Activated T-cell treated with anti-CD3 and anti-CD28 coated beads, Interleukin-2, amount 50 U/mL, for 24 hours (primary cell): Measurements from ENCODE around the gene AAK1.
"Not testable (repeated sequence)": the region's sequence is repeated elsewhere in the genome, so short reads cannot be mapped to it uniquely, and the experiment has no call there.

Experiments
- DNase-seq: peaks from one replicate; pipeline ENCODE4 v3.0.0-alpha.2; 2020
- H3K27ac Mint-ChIP-seq: 2 replicates; pipeline ENCODE4 v1.8.0; 2020; ENCODE audit warnings: mild to moderate bottlenecking, mixed read lengths
- H3K27me3 Mint-ChIP-seq: 2 replicates; pipeline ENCODE4 v1.8.0; 2020; ENCODE audit warnings: mixed read lengths
- H3K36me3 Mint-ChIP-seq: 2 replicates; pipeline ENCODE4 v1.8.0; 2020; ENCODE audit warnings: low read depth, mixed read lengths
- H3K4me1 Mint-ChIP-seq: 2 replicates; pipeline ENCODE4 v1.8.0; 2020; ENCODE audit warnings: low read depth, mixed read lengths
- H3K4me3 Mint-ChIP-seq: 2 replicates; pipeline ENCODE4 v1.8.0; 2020; ENCODE audit warnings: mild to moderate bottlenecking, moderate library complexity, mixed read lengths
- H3K9me3 Mint-ChIP-seq: 2 replicates; pipeline ENCODE4 v1.8.0; 2020; ENCODE audit warnings: mixed read lengths

AAK1 gene

DNA sequence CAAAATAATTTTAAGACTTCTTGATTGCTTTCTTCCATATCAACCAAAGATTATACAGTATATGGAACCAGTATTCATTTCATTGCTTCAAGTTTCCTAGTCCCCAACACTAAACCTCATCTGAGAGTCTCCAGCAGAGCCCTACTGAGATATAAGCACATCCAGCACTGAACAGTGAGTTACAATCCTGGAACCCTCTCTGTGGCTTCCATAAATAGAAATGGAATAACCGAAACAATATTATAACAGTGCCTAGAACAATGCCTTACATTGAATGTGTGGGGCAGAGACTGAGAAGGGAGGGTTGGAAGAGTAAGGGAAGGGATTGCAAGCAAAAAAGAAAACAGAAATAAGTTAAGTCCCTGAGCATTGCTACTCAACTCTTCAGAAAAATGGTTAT lies 18.9 kb downstream of the AAK1 start:
- H3K4me3 Mint-ChIP-seq: no peak overlapping the region
- H3K36me3 Mint-ChIP-seq: peaks cover 10% of the 10 kb centered on the region
- DNase-seq: no peak
- H3K27ac Mint-ChIP-seq: no peak overlapping the region
- H3K4me1 Mint-ChIP-seq: peaks cover 17% of the 10 kb centered on the region
- H3K27me3 Mint-ChIP-seq: no peaks in the 10 kb centered on the region
- H3K9me3 Mint-ChIP-seq: no peaks in the 10 kb centered on the region

DNA sequence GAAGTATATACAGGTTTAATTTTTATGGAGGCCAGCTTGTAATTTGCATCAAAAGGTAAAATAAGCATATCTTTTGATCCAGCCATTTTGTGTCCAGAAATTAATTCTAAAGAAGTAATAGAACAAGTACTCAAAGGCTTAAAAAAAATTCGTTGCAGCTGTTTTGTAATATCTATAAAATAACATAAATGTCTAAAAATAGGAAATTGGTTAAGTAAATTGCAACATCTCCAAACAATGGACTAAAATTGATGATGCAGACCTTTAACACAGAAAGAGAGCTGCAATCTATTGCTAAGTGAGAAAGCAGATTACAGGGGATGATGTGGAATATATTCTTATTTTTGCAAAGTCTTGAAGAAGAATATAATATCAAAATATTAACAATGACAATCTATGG lies 19.4 kb downstream of the AAK1 start:
- H3K9me3 Mint-ChIP-seq: no peaks in the 10 kb centered on the region
- H3K36me3 Mint-ChIP-seq: peaks cover 10% of the 10 kb centered on the region
- H3K27ac Mint-ChIP-seq: no peak overlapping the region
- no peak for DNase-seq
- no peaks in the 10 kb centered on the region for H3K27me3 Mint-ChIP-seq
- no peak overlapping the region for H3K4me3 Mint-ChIP-seq
- peaks cover 17% of the 10 kb centered on the region for H3K4me1 Mint-ChIP-seq

DNA sequence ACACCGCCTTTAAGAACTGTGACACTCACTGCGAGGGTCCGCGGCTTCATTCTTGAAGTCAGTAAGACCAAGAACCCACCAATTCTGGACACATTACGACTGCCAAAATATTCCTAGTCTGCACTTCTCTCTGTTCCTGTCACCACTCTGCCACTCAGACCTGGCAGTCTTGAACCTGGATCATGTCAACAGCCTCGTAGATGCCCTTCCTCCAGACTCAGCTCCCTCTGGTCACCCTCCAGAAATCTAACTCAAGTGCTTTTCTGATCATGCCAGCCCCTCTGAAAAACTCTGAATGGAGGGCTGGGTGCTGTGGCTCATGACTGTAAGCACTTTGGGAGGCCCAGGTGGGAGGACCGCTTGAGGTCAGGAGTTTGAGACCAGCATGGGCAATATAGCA lies 20.3 kb downstream of the AAK1 start:
- H3K27ac Mint-ChIP-seq: peak overlapping the region; percentile 76
- H3K27me3 Mint-ChIP-seq: no peaks in the 10 kb centered on the region
- no peak for DNase-seq
- peaks cover 10% of the 10 kb centered on the region for H3K36me3 Mint-ChIP-seq
- H3K9me3 Mint-ChIP-seq: no peaks in the 10 kb centered on the region
- peaks cover 17% of the 10 kb centered on the region for H3K4me1 Mint-ChIP-seq
- peak overlapping the region; percentile 18 for H3K4me3 Mint-ChIP-seq

DNA sequence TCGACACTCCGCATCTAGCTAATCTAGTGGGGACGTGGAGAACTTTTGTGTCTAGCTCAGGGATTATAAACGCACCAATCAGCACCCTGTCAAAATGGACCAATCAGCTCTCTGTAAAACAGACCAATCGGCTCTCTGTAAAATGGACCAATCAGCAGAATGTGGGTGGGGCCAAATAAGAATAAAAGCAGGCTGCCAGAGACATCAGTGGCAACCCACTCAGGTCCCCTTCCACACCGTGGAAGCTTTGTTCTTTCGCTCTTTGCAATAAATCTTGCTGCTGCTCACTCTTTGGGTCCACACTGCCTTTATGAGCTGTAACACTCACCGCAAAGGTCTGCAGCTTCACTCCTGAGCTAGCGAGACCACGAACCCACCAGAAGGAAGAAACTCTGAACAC lies 20.7 kb downstream of the AAK1 start:
- not testable (repeated sequence) for DNase-seq, H3K36me3 Mint-ChIP-seq, H3K9me3 Mint-ChIP-seq, H3K27me3 Mint-ChIP-seq
- H3K4me3 Mint-ChIP-seq: peak overlapping the region; percentile 18
- peak overlapping the region; percentile 76 for H3K27ac Mint-ChIP-seq
- peaks cover 17% of the 10 kb centered on the region for H3K4me1 Mint-ChIP-seq

DNA sequence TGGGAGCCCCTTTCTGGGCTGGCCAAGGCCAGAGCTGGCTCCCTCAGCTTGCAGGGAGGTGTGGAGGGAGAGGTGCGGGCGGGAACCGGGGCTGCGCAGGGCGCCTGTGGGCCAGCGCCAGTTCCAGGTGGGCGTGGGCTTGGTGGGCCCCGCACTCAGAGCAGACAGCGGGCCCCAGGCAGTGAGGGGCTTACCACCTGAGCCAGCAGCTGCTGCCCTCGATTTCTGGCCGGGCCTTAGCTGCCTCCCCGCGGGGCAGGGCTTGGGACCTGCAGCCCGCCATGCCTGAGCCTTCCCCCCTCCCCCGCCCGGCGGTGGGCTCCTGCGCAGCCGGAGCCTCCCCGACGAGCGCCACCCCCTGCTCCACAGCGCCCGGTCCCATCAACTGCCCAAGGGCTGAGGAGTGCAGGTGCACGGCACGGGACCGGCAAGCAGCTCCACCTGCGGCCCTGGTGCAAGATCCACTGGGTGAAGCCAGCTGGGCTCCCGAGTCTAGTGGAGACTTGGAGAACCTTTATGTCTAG lies 21.5 kb downstream of the AAK1 start:
- peaks cover 17% of the 10 kb centered on the region for H3K4me1 Mint-ChIP-seq
- H3K4me3 Mint-ChIP-seq, H3K36me3 Mint-ChIP-seq, DNase-seq, H3K9me3 Mint-ChIP-seq, H3K27me3 Mint-ChIP-seq, H3K27ac Mint-ChIP-seq: not testable (repeated sequence)

DNA sequence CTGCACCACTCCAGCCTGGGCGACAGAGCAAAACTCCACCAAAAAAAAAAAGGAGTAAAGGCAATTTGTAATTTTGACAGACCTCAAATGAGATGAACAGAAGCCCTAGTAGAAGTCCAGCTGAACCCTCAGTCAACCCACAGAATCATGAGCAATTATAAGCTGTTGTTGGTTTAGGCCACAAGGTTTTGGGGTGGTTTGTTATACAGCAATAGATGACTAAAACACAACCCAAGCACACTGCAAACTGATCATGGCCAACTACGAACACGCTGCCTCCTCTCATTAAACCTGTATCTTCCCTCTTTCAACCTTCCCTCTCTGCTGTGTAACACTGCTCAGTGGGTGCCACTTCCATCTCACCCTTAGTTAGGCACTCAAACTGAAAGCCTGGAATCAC lies 22.1 kb downstream of the AAK1 start:
- Mint-ChIP-seq H3K27me3 (no peaks in the 10 kb centered on the region), H3K4me1 (peaks cover 17% of the 10 kb centered on the region), H3K9me3 (no peaks in the 10 kb centered on the region), H3K27ac (peak overlapping the region; percentile 27), H3K36me3 (peaks cover 10% of the 10 kb centered on the region), H3K4me3 (no peak overlapping the region)
- no peak for DNase-seq

DNA sequence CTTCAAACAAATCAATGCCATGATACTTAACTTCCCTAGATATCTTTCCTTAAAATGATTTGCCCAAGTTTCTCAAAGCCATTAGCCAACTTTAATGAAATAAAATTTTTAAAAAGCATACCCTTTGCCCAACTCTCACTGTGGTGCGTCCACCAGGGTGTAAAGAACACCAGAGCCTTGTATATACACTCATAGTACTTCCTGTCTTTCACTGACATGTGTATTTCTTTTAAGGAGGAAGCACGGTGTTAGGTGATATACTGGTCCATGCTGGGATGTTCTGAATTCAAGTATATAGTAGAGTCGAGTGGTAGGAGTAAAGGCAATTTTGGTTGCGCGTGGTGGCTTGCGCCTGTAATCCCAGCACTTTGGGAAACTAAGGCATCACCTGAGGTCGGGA lies 22.7 kb downstream of the AAK1 start:
- H3K4me3 Mint-ChIP-seq: no peak overlapping the region
- no peaks in the 10 kb centered on the region for H3K27me3 Mint-ChIP-seq
- peaks cover 21% of the 10 kb centered on the region for H3K4me1 Mint-ChIP-seq
- DNase-seq: no peak
- peaks cover 10% of the 10 kb centered on the region for H3K36me3 Mint-ChIP-seq
- no peak overlapping the region for H3K27ac Mint-ChIP-seq
- no peaks in the 10 kb centered on the region for H3K9me3 Mint-ChIP-seq

DNA sequence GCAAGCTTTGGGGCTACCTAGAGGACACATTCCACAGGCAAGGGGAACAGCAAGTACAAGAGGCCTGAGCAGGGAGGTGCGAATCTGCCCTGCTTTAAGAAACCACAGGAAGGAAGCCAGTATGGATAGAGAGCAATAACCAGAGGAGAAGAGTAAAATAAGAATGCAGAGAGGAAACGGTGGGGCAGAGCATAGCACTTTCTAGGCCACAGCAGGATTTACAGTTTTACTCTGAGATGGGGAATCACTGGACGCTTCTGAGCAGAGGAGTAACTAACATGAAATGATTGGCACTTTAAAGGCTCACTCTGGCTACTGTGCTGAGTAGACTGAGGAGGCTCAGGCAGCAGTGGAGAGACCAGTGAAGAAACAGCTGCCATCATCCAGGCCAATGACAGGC lies 23.8 kb downstream of the AAK1 start:
- Mint-ChIP-seq H3K36me3 (peaks cover 21% of the 10 kb centered on the region), H3K9me3 (no peaks in the 10 kb centered on the region), H3K27ac (no peak overlapping the region), H3K4me3 (no peak overlapping the region), H3K4me1 (peaks cover 32% of the 10 kb centered on the region), H3K27me3 (no peaks in the 10 kb centered on the region)
- DNase-seq: no peak

DNA sequence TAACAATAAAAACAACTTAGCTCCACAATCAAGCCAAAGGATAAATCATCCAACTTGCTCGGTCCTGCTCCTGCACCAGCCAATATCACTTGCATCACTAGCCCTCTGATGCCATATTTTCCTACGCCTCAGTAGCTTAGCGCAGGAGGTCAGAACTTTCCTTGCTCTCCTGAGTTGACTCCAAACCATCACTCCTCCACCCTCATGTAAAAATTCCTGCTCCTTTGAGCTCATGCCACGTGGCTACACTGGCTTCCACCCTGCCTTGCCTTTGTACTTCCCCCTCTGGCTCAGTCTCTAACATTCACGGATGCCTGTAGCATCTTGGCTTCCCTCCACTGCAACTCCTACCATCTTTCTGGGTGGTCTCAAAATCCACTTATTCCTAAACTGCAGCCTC lies 25.2 kb downstream of the AAK1 start:
- no peak overlapping the region for H3K27ac Mint-ChIP-seq
- peaks cover 31% of the 10 kb centered on the region for H3K36me3 Mint-ChIP-seq
- H3K9me3 Mint-ChIP-seq: peaks cover 4% of the 10 kb centered on the region
- H3K4me1 Mint-ChIP-seq: peaks cover 38% of the 10 kb centered on the region
- H3K27me3 Mint-ChIP-seq: no peaks in the 10 kb centered on the region
- no peak overlapping the region for H3K4me3 Mint-ChIP-seq
- no peak for DNase-seq

DNA sequence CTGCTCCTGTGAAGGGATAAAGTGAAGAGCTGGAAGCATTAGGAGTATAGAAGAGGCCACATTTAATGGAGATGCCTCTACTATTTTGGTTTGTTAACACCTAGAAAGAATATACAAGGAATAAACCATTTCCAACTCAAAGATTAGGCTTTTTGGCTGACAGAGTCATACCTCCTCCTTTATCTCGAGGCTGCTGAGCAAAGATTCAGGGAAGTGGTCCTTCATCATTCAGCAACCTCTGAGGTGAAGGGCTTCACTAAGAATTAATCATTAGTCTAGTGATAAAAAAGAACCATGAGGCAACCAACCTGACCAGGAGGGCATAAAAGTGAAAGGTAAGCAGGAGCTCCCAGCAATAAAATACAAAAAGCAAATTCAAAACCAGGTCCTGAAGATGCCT lies 25.8 kb downstream of the AAK1 start:
- Mint-ChIP-seq H3K4me1 (peaks cover 38% of the 10 kb centered on the region), H3K36me3 (peaks cover 31% of the 10 kb centered on the region), H3K27ac (no peak overlapping the region), H3K27me3 (no peaks in the 10 kb centered on the region), H3K9me3 (peaks cover 10% of the 10 kb centered on the region), H3K4me3 (no peak overlapping the region)
- DNase-seq: no peak

DNA sequence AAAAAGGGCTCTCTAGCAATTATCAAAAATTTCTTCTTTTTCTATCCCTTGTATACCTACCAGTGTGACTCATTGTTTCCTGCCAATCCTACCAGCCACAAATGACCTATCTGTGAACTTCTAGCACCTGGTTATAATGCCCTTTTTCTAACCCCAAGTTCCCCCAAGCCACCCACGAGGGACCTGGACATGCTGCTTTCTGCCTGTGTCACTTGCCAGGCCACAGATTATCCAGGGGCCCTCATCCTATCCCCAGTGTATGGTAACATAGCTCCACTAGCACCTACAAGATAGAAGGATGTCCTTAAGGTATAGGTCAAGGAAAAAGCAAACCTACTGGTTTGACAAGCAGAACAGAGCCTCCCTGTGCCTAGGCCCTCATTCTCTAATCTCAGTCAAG lies 26.8 kb downstream of the AAK1 start:
- Mint-ChIP-seq H3K4me3 (no peak overlapping the region), H3K27me3 (no peaks in the 10 kb centered on the region), H3K4me1 (peaks cover 40% of the 10 kb centered on the region), H3K27ac (peak overlapping the region; percentile 88), H3K9me3 (peaks cover 11% of the 10 kb centered on the region), H3K36me3 (peaks cover 37% of the 10 kb centered on the region)
- no peak for DNase-seq

DNA sequence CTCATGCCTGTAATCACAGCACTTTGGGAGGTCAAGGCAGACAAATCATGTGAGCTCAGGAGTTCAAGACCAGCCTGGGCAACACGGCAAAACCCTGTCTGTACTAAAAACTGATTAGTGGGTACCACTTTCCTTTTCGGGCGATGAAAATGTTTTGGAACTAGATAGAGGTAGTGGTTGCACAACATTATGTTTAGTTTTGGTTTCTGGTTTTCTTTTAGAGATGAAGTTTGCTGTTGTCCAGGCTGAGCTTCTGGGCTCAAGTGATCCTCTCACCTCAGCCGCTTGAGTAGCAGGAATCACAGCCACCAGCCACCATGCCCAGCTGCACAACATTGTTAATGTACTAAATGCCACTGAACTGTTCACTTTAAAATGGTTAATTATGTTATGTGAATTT lies 27.6 kb downstream of the AAK1 start:
- Mint-ChIP-seq H3K27me3 (no peaks in the 10 kb centered on the region), H3K4me1 (peaks cover 46% of the 10 kb centered on the region), H3K27ac (peak overlapping the region; percentile 62), H3K36me3 (peaks cover 45% of the 10 kb centered on the region), H3K4me3 (no peak overlapping the region), H3K9me3 (peaks cover 11% of the 10 kb centered on the region)
- DNase-seq: no peak

DNA sequence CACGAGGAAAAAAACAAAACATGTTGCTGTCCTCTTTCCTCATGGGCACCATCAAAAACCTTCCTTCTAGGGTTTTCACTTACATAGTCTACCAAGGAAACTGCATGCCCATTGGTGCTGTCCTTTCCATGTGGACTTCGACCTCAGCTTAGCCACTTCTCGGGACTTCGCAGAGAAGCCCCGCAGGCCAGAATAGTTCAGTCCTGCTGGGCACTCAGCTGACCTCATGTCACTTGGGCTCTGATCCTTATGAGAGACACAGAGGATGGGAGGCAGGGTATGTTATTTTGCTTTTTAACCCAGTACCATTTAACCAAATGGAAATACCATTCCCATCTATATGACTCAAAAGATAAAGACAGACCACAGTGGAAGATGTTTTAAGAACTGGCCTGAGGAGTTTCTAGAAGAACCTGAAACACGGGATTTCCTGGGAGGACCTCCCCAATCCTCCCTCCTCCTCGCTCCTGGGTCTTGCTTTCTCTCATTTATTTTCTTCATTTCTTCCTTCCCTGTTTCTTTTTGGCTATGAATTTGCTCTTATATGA lies 28.4 kb downstream of the AAK1 start:
- peaks cover 51% of the 10 kb centered on the region for H3K4me1 Mint-ChIP-seq
- no peak for DNase-seq
- peak overlapping the region; percentile 62 for H3K27ac Mint-ChIP-seq
- H3K36me3 Mint-ChIP-seq: peaks cover 52% of the 10 kb centered on the region
- H3K4me3 Mint-ChIP-seq: no peak overlapping the region
- no peaks in the 10 kb centered on the region for H3K27me3 Mint-ChIP-seq
- peaks cover 13% of the 10 kb centered on the region for H3K9me3 Mint-ChIP-seq

DNA sequence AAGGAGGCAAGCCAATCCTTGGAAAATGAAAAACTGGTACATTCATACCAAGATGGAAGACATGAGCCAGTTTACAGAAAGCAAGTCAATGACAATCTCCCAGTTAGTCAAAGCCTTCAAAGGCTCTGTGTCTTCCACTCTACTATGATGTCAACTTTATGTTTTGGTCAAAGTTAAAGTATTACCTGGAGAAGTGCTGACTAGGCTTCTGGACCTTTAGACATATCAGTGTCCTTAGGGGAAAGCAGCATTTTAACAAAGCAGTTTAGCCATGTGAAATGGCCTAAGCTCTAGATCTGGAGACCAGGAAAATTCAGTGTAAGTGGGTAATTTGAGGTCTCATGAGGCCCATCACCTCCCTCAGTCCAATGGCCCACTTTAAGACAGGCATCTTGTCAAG lies 30.8 kb downstream of the AAK1 start:
- Mint-ChIP-seq H3K4me1 (peaks cover 65% of the 10 kb centered on the region), H3K27me3 (no peaks in the 10 kb centered on the region), H3K4me3 (no peak overlapping the region), H3K36me3 (peaks cover 60% of the 10 kb centered on the region), H3K9me3 (peaks cover 14% of the 10 kb centered on the region), H3K27ac (peak overlapping the region; percentile 30)
- DNase-seq: no peak

DNA sequence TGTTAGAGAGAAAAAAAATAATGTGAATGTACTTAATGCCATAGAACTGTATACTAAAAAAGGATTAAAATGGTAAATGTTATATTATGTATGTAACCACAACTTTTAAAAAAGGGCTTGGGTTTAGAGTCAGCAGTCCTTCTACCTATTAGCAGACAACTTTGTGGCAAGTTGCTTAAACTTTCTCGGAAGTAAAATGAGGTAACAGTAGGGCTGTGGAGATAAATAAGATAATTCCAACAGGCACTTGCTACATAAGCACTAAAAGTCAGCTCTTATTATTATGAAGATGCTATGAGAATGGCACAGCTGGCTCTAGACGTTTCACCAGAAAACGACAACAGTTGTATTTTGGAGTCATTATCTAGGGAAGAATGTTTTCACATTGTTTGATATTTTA lies 31.3 kb downstream of the AAK1 start:
- DNase-seq: no peak
- peaks cover 70% of the 10 kb centered on the region for H3K4me1 Mint-ChIP-seq
- H3K4me3 Mint-ChIP-seq: no peak overlapping the region
- peaks cover 14% of the 10 kb centered on the region for H3K9me3 Mint-ChIP-seq
- H3K27me3 Mint-ChIP-seq: no peaks in the 10 kb centered on the region
- H3K27ac Mint-ChIP-seq: no peak overlapping the region
- peaks cover 62% of the 10 kb centered on the region for H3K36me3 Mint-ChIP-seq

DNA sequence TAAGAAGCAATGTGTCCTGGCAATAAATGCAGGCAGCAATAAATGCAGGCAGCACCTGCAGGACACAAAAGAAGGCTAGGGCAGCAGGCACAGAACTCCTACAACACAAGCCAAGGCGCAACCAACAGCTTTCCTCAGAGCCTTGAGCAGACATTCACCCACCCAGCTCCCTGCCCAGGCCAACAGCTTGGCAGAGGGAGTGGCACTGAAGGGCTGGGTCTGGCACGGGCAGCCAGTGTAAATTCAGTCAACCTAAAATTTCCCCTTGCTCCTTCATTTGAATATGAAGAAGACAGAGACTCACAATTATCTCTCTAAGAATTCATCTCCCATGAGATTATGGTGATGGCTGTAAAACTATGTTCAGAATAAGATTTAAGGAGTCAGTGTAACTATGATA lies 35.4 kb downstream of the AAK1 start:
- no peak for DNase-seq
- Mint-ChIP-seq H3K4me1 (peaks cover 79% of the 10 kb centered on the region), H3K36me3 (peaks cover 57% of the 10 kb centered on the region), H3K27ac (peak overlapping the region; percentile 66), H3K9me3 (peaks cover 14% of the 10 kb centered on the region), H3K4me3 (no peak overlapping the region), H3K27me3 (no peaks in the 10 kb centered on the region)
